ENCODE results near the gene NACC2. TPM values are rescaled to one million over a fixed set of nuclear protein-coding genes. Genes with fewer than 3 reads are reported as not detected.

NACC2 gene
- total and polyA plus RNA-seq, 2 of the 8 experiments (the other 6 are each of a cell fraction or from before 2014, with no cell fraction given), result 8.3 to 14.0 TPM

- Histone ChIP-seq H3K23ac (ENCODE audit: insufficient read length) (no peak overlapping the region), H3K4me3 (ENCODE audit: extremely low read depth in 1 of 4, insufficient read depth in 2 of 4, low read depth in 3 of 4, low read length in 4 of 4) (no peak overlapping the region), H3K9ac (replicated peaks in 1 of 4; ENCODE audit: extremely low read depth in 1 of 4, low read depth in 3 of 4, low read length in 3 of 4) (no peak overlapping the region), H3K56ac (replicated peaks; ENCODE audit: insufficient read length, low read depth, low read length) (no peak overlapping the region), H3K4me2 (ENCODE audit: insufficient read depth in 1 of 2, low read depth in 2 of 2, low read length in 2 of 2) (no peak overlapping the region), H3K9me3 (ENCODE audit: insufficient read depth in 2 of 2, low read depth in 1 of 2, low read length in 1 of 2) (no peaks in the 10 kb centered on the region), H2BK120ac (replicated peaks; ENCODE audit: low read depth, low read length) (no peak overlapping the region), H4K91ac (replicated peaks; ENCODE audit: insufficient read length, low read length) (no peak overlapping the region), H3K4ac (replicated peaks; ENCODE audit: insufficient read length, low read depth, low read length) (peak overlapping the region; percentile 21), H4K5ac (ENCODE audit: insufficient read length, low read depth, low read length) (no peak overlapping the region), H3K79me1 (ENCODE audit: low read depth, low read length) (0 out of 2 replicates have a peak, but pooled peaks cover 3% of the 10 kb centered on the region), H4K20me1 (replicated peaks in 1 of 2; ENCODE audit: control insufficient read depth in 1 of 2, insufficient read depth in 2 of 2, low read length in 2 of 2) (no peaks in the 10 kb centered on the region), H4K8ac (ENCODE audit: extremely low read depth, insufficient read depth, low read length) (peak overlapping the region; percentile 72; the same call in 1 of the 2 replicates), H2BK12ac (ENCODE audit: low read depth, low read length) (0 out of 2 replicates have a peak overlapping the region, but pooled peaks have one; percentile 50), H2AFZ (ENCODE audit: low read length) (no peak overlapping the region), H3K14ac (ENCODE audit: insufficient read length) (no peak overlapping the region), H3K23me2 (ENCODE audit: low read depth, low read length) (no peaks in the 10 kb centered on the region), H3K4me1 (replicated peaks in 1 of 4; ENCODE audit: control insufficient read depth in 3 of 4, insufficient read depth in 4 of 4, low read length in 3 of 4) (peaks cover 0 to 23% (median 13%) of the 10 kb centered on the region in 4 experiments; a peak in 5 of 7 replicates), H2BK5ac (ENCODE audit: low read depth, low read length) (peak overlapping the region; percentile 40; the same call in 1 of the 2 replicates), H3K36me3 (ENCODE audit: control insufficient read depth in 2 of 4, insufficient read depth in 4 of 4, low read length in 3 of 4) (no peaks in the 10 kb centered on the region), H3K27ac (ENCODE audit: low read depth, low read length) (no peak overlapping the region), H2BK20ac (ENCODE audit: low read length) (no peak overlapping the region), H2BK15ac (ENCODE audit: low read length) (no peak overlapping the region), H3K79me2 (ENCODE audit: control insufficient read depth in 1 of 2, insufficient read depth in 2 of 2, low read length in 2 of 2) (no peaks in the 10 kb centered on the region), H3K18ac (ENCODE audit: extremely low read depth, low read length) (no peak overlapping the region), H2AK5ac (ENCODE audit: low read depth, low read length) (0 out of 2 replicates have a peak overlapping the region, but pooled peaks have one; percentile 65), H3K27me3 (replicated peaks in 1 of 4; ENCODE audit: control insufficient read depth in 3 of 4, extremely low read depth in 1 of 4, insufficient read depth in 3 of 4, low read length in 3 of 4) (no peaks in the 10 kb centered on the region)
- WGBS, 2 experiments (ENCODE audit: extremely low coverage in 1 of 2, insufficient coverage in 1 of 2, insufficient read length in 1 of 2, insufficient replicate concordance in 2 of 2, low coverage in 1 of 2, low lambda C conversion rate in 2 of 2, missing lambda C conversion rate in 1 of 2), result 88% methylated on average over 20 of the region's 20 CpGs; no CpG with 5 or more reads in 1 of the 2 experiments
- ChIA-PET CTCF (ENCODE audit: partially characterized antibody) (interaction anchor here (1.3 to 1.9 kb wide), 3 partner anchors 33 to 84 kb away, joined by 3 to 7 read pairs (median 3); no protein-coding TSS in a partner anchor), POLR2A (ENCODE audit: partially characterized antibody) (interaction anchor here (1.6 kb wide), 1 partner anchor 10 kb away, joined by 4 read pairs; no protein-coding TSS in a partner anchor)
- DNase-seq (ENCODE audit: low read depth in 1 of 2, low spot score in 2 of 2), result no peak
- FAIRE-seq, result no peak
- TF ChIP-seq NANOG (IDR thresholded peaks at IDR 0.05; ENCODE audit: insufficient read depth, low read depth, low read length, poor library complexity, severe bottlenecking), result no peak
- TF ChIP-seq SP2 (IDR thresholded peaks at IDR 0.05; ENCODE audit: low read length), result no peak
- TF ChIP-seq POLR2AphosphoS5 (IDR thresholded peaks at IDR 0.05; ENCODE audit: low read depth, low read length), result no peak
- TF ChIP-seq ATF2 (IDR thresholded peaks at IDR 0.05; ENCODE audit: low read length), result no peak
- no peak for TF ChIP-seq SP1 (IDR thresholded peaks at IDR 0.05; ENCODE audit: low read depth, low read length)
- no peak for TF ChIP-seq SIX5 (IDR thresholded peaks at IDR 0.05; ENCODE audit: low read depth, low read length)
- no peak for TF ChIP-seq HDAC6 (IDR thresholded peaks at IDR 0.05; ENCODE audit: low read depth, low read length)
- no peak for TF ChIP-seq HDAC2 (IDR thresholded peaks at IDR 0.05; ENCODE audit: borderline replicate concordance in 1 of 2, low read depth in 2 of 2, low read length in 2 of 2)
- TF ChIP-seq, protein P1, sequence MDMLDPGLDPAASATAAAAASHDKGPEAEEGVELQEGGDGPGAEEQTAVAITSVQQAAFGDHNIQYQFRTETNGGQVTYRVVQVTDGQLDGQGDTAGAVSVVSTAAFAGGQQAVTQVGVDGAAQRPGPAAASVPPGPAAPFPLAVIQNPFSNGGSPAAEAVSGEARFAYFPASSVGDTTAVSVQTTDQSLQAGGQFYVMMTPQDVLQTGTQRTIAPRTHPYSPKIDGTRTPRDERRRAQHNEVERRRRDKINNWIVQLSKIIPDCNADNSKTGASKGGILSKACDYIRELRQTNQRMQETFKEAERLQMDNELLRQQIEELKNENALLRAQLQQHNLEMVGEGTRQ (IDR thresholded peaks at IDR 0.05; ENCODE audit: low read length), result no peak
- TF ChIP-seq NRF1 (IDR thresholded peaks at IDR 0.05; ENCODE audit: low read depth, low read length), result no peak
These were observed 35.7 kb downstream of the NACC2 start for GRCh38 chr9:136059321-136059791.
